GM19023 (cell line): ENCODE data around the gene PARD3.

Experiments used
- ATAC-seq: cut with Tn5 transposase; IDR thresholded peaks from one replicate; pipeline ENCODE4 v1.9.1; 2021; ENCODE audit warnings: mild to moderate bottlenecking, moderate library complexity; ENCODE audit not compliant: unreplicated experiment

PARD3 gene

DNA sequence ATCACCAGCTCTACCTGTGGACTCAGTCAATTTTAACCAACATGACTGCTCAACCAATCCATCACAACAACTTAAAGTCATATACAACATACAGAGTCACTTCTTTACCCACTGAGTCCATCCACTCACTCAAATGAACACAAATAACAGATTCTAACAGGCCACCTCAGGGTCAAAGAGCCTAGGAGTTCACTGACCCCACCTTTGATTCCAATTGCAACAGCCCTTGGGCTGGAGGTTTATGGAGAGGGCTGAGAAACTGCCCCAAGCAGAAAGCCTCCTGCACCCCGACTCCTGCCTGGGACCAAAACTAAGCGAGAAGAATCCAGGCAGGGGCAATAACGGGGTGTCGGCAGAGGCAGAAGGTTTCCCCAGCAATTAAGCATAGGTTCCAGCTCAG, 263.8 kb downstream of the PARD3 start:
- ATAC-seq: no peak

DNA sequence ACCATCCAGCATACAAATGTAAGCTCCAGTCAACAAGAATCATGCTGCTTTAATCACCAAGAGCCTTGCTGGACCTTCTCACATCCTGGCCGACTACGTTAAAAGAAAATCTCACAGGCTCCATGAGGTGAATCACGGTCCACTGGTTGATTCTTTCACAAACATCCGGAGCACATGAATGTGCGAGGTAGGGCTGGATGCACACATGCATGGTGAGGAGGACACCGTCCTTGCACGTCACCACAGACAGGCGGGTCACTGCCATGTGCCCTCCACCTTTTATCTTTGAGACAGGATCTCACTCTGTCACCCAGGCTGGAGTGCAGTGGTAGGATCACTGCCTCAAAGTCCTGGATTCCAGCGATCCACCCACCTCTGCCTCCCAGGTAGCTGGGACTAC, 265.1 kb downstream of the PARD3 start:
- ATAC-seq: no peak

DNA sequence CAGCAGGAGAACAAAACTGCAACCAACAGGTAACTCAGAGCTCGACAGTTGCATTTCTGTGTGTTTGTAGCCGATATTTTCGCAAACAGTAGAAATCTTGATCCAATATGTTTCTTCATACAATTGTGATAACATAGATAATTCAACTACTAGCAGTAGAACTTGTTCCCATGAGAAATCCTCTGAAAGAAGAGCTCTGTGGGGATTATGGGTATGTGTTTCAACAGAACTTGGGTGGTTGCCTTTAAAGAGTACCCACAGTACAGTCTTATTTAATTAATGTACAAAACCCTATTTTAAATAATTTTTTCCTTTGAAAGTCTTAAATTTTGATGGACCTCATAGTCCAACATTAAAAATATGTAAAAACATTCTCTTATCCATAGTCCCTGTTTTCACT, 266.1 kb downstream of the PARD3 start:
- no peak for ATAC-seq

DNA sequence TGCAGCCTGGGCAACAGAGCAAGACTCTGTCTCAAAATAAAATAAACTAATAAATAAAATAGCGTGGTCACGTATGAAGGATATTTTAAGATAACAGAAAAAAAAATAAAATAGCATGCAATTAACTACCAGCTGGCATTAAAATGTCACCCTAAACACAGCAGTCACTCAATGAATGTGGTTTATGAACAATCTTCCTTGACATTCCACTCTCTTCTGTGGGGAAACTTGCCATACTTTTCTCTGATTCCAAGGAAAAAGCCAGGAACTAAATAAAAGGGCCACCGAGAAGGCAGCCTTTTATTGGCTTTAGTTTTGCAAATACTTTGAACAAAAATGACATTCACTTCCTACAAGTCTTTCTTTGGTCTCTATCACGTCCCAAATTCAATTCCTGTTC, 266.6 kb downstream of the PARD3 start:
- ATAC-seq: no peak

DNA sequence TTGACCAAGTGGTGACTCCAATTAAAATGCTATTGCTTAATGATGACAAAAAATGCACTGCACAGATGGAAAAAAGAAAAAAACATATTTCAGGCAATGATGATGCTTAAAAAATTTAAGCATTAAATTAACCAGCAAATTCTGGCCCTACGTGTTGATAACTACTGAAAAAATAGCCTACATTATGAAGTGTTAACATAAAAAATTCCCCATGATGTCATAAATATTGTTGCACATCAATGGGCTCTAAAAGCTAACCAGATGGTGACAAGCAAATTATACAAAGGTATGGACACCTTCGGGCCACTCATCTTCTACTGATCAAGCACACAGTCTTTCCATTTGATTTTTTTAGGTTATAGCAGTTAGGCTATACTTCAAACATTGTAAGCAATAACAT, 267.4 kb downstream of the PARD3 start:
- no peak for ATAC-seq

DNA sequence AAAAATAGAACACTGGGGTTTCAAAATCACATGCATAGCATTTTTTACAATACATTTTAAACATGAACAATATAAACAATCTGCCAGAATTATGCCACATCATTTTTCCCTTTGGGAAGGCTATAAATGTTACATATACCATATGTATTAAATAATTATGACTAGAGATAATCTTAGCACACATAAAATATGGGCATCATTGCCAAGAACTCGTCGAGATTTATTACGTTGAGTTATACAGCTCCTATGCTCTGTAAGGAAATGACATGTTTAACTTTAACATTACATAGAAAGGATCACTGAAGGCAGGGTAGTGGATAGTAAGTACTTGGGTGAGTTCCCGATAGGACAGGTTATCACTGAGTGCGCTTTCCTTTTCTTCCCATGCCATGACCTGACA, 267.8 kb downstream of the PARD3 start:
- ATAC-seq: no peak

DNA sequence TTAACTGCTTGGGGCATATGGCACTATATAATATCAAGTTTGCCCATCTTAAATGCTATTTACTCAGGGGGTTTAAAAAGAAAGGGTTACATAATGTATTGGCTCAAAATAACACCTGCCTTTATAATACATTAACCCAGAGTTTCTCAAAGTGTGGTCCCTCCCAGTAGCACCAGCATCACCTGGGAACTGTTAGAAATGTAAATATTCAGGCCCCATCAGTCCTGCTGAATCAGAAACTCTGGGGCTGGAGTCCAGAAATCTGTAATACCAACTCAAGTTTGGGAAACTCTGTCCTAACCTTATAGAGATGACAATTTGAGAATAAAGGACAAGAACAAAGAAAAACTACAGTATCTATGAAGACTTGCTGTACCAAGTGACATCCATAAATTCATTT, 270.7 kb downstream of the PARD3 start:
- ATAC-seq: no peak

DNA sequence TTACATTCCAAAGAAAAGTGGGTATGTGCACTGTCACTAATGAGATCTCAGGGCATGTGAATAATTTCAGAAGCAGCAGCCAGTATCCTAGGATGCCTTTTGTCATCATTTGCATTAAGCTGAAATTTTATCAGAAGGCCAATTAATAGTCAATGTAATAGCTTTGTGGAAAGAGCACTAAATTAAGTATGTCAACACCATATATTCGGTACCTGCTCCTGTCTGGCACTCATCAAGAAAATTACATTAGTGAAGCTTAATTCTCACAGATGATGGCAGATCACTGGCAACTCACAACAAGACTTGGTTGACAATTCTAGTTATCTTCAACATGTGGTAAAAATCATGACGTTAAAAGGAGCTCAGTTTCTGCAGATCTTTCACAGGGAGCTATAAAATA, 271.4 kb downstream of the PARD3 start:
- no peak for ATAC-seq

DNA sequence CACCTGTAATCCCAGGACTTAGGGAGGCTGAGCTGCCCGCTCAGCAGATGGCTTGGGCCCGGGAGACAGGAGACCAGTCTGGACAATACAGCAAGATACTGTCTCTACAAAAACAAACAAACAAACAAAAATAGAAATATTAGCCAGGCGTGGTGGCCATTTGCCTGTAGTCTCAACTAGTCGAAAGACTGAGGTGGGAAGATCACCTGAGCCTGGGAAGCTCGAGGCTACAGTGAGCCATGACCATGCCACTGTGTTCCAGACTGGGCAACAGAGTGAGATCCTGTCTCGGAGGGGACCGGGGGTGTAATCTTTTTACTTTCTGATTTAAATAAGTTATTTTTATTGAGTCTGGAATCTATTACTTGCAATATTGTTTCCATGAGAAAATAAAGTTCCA, 274.6 kb downstream of the PARD3 start:
- no peak for ATAC-seq

DNA sequence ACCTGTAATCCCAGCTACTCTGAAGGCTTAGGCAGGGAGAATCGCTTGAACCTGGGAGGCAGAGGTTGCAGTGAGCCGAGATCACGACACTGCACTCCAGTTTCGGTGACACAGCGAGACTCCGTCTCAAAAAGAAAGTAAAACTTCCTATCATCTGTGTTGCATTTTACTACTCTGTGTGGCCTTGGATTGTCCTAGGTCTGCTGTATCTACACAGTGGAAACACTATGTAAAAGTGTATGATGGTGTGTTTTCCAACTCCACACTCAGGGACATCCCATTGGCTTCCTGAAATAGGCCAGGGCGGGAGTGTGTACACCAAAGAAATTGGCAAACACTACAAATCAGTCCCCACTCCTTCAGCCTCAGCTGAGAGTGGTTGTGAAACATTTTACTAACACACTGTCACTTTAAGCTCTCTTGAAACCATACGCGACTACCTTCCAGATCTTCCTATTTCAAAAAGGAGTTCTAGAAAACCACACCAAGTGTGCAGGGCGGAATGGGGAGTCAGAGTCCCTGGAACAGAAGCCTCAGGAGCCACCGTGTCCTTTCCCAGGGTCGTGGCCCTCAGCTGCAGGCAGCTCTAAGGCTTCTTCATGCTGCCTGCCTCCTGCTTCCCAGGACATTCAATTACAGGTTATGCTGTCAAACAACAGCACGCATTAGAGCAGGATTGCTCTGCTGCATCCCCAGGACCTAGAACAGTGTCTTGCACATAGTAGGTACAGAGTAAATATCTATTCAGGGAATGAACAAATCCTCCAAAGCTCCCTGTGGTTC, 275.4 kb downstream of the PARD3 start:
- peak; percentile 38 for ATAC-seq

DNA sequence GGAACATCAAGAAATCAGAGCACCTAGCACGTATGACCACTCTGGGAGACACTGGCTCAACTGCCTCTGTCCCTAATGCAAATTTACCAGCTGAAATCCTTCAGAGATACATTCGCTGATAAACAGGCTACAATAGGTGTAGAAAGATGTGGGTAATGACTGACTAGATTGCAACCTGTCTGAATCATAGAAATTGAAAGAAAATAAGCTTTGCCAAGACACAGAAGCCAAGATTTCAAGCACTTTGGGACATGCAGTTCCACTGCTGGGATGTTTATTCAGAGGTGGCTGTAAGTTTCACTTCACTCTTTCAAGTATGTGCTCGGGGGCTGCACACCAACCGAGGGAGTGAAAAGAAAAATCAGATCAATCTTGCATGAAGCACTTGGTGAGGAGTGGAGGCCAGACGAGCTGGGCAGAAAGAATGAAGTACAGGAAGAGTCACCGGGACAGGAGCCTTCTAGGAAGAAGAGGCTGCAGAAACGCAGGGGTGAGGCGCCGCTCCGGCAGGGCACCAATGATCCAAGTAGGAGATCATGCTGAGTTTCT, 276.7 kb downstream of the PARD3 start:
- peak; percentile 44 for ATAC-seq

DNA sequence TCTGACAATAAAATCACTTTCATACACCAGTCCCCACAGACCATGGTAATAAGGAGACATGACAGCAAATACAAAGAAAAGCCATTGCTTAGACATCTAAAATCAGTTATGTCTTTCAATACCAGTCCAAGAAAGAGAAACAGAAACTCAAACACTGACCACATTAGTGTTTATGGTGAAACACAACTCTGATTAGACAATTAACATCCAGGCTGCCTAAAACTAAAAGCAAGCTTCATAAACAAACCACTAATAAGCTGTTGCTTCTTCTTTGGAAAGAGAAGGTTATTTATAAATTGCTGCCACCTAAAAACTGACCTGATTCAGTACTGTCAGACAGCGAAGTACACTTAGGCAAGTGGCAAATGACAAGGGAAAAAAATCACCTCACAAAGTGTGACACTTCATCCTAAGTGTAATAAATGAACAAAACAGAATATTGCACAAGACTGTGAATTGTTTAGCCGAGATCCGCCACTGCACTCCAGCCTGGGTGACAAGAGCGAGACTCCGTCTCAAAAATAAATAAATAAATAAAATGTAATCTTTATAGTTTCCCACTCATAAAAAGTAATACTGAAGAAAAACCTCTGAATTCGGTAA, 277.4 kb downstream of the PARD3 start:
- peak; percentile 69 for ATAC-seq

DNA sequence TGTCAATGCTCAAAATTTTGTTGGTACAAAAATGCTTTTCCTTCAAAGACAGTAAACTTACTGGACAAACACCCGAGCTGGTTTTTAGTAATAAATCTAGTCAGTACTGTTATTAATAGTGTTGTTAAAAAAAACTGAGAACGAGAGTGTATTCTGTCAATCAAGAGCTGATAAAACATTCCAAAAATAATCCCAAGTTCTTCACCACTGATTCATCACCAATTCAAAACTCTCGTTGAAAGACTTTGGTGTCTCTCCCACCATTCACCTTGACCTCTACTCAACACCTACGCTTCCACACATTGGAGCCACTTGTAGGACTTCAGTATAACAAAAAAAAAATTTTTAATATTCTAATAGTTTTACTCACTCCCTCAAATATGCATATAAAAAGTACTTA, 279.2 kb downstream of the PARD3 start:
- ATAC-seq: no peak

DNA sequence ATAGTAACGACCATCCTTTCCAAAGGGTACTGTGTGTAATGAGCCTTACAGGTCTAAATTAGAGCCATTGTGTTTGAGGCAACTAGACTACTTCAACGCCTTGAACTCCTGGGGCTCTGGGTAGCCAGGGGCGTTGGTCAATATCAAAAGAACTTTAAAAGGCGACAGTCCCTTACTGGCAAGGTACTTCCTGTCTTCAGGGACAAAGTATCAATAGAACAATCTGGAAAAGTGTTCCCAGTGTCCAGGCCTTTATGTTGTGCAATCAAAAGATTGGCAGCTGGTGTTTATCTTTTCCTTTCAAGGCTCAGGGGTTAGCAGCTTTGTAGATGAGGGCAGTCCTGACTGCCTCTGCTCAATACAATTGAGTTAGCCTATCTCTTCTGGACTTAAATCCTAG, 284.3 kb downstream of the PARD3 start:
- no peak for ATAC-seq

DNA sequence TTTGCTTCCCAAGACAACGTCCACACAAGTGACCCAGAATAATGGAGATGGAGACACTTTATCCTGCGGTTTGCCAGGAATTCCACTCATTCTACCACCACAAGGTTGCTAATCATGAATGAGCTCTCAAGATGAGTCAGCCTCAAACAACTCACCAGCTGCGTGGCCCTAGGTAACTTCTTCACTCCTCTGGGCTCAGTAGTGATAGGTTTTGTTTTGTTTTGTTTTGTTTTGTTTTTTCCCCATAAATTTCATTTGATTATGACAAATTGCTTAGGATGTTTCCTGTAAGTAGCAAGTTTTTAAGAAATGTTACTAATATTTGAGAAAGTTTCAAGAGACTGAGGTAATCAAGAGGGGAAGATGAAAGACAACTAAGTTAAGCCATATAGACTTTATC, 286.8 kb downstream of the PARD3 start:
- ATAC-seq: peak; percentile 41

DNA sequence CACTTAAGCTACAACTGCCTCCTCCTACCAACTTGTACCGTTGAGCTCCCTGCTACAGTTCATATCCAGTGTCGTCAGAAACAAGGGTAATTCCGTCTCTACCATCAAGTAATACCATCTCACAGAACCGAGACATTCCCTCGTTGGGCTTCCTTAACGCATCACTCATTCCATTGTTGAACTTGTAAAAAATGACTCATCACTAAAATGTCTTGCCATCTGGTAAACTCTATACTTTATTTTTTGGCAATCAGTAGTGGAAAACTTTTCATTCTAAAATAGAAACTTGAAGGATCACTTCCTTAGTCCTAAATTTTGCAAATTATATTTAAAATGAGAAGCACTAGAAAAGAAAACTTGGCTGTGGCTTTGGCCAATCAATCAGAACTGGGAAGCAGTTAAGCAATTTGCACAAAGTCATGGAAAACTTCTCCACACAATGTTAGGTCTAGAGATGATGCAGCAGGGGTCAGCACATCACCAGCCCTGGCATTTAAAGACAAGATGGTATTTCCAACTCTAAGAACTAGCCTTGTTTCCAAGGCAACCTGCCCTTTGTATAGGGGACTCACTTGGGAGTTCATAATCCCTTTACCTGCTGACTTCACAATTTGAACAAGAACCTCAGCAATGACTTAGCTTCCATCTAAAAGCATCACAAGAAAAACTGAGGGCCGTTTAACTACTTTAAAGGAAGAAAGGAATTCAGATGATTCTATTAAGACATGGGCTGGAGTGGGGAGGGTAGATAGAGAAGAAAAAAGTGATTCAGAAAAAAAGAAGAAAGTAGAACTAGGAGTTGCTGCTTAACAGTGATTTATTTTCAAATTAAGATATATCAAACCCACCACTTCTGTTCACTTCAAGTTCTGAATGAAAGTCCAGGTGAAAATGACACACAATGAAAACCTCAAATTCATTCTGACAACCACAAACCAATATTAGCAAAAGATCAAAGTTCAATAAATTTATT, 288.1 kb downstream of the PARD3 start:
- no peak for ATAC-seq

DNA sequence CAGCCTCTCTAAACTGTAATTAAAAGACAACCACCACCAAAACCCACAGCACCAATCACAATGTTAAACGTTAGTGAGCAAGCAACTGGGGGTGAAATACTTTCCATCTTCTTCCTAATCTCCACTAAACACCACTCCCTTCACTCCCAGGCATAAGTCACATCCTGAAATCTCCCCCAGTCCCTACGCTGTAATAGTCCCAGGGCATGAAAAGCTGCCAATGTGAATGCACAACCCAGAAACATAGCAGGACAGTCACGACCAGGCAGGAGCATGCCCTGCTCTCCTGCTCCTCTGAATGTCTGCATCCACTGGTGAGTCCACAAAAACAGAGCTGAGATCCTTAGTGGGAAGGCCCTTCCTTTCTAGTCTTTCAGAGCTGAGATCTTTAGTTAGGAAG, 288.9 kb downstream of the PARD3 start:
- no peak for ATAC-seq

DNA sequence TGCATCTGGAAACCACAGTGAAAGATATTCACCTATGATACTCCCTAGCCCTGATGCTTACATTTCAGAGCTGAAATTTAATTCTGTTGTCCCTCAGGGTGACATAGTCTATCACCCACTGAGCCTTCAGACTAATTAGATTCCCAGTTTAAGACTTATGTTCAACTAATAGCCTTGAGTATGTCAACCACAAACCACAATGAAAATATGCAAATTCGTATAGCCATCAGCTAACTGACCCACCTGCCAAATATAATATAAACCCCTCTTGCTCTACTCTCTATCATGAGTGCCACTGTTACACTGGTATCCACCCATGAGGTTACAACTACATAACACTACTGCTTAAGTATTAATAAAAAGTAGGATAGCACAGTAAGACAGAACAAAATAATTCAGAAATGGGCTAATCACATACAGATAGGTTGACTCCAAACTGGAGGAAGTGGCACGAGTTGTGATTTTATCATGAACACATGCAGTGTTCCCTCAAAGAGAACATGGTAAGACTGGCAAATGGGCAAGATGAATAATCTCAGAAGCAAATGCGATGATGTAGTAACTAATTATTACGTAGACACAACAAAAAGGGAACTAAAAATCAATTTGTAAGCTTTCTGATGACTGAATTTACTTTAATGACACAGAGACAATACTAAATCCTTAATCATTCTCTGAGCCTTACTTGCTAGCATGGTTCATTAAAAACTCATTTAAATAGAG, 290.6 kb downstream of the PARD3 start:
- ATAC-seq: no peak

DNA sequence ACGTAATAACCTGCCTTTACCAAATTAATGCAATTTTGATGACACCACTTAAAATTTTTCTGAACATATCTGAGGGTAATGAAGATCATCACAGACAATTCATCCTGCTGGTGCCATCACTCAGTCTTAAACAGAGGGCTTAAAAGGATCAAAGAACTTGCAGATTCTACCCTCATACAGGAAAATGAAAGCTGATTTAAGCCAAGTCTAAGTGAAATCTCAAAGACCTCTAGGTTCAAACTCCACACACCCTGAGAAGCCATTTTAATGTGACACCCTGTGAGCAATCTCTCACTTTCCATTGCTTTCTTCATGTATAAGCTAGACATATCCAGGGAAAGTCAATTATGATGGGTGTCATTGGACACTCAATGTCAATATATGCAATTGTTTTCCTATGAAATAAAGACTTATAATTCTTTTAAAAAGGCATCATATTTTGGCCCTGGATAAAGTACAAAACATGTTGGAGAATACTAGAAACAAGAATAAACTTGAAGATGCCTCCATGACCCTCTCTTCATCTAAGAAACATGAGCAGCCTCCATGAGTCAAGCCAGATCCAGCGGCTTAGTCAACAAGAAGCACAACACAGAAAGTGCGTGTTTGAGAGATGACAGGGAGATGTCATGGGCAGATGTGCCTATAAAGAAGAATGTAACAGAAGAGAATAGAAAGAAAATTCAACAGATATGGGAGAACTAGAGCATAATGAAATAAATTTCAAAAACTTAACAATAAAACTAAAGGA, 291.9 kb downstream of the PARD3 start:
- no peak for ATAC-seq

DNA sequence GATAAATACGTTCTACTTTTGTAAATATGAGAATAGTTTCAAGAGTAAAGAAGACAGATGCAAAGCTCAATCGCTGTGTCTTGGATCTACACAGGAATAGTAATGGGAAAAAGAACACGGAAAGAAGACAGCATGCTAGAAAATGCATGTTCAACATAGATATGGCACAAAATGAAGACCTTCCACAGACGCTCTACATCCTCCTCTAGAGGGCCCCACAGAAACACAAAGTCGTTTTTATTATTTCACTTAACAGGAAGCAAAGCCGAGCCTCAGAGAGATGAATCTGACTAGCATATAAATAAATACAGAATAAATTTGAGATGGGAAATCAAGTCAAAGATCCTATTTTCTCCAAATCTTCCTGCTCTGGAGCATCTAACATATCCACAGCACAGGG, 292.6 kb downstream of the PARD3 start:
- ATAC-seq: no peak
